Skin epidermis (tissue), 12 donors: ENCODE measurements around the gene LHFPL2.
A peak's percentile ranks its signal among the peaks of the same experiment; 100 is the strongest.
"Not testable (repeated sequence)": the region's sequence is repeated elsewhere in the genome, so short reads cannot be mapped to it uniquely, and the experiment has no call there.

ENCODE experiments used
- H3K27ac ChIP-seq, 21 experiments: fragments of 200-600 bp; sonication (generic) in 11 of 21; one replicate each; pipeline ENCODE4 v1.5.0; 2020; ENCODE audit warnings: mild to moderate bottlenecking in 3 of 21, inconsistent platforms in 2 of 21, moderate library complexity in 2 of 21
- H3K4me3 ChIP-seq, 7 experiments: fragments of 200-600 bp; sonication (generic) in 2 of 7; one replicate each; pipeline ENCODE4 v1.5.0; 2020; ENCODE audit warnings: inconsistent platforms in 2 of 7, mild to moderate bottlenecking in 2 of 7, moderate library complexity in 1 of 7

LHFPL2 gene

DNA sequence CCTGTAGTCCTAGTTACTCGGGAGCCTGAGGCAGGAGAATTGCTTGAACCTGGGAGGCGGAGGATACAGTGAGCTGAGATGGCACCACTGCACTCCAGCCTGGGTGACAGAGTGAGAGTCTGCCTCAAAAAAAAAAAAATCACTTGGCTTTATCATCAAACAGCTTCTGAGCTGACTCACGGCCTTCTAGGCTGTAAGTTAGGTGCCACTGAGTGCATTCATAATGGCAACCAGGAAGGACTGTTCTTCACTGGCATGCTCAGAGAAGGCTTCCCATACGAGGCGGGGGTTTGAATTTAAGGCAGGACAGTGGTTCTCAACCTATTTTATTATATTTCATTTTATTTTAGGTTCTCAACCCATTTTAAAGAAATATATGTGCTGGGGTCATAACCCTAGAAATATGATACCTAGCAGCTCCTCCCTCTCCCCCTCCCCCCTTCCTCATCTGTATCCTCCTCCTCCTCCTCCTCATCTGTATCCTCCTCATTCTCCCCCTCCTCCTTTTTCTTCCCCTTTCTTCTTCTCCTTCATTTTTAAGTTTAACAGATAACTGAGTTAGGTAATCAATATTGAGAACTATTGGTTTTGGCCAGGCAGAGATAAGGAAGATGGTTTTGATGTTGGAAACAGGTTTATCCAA is 19.0 kb upstream of the LHFPL2 start:
- H3K27ac ChIP-seq, result no peak overlapping the region
- no peak overlapping the region for H3K4me3 ChIP-seq

DNA sequence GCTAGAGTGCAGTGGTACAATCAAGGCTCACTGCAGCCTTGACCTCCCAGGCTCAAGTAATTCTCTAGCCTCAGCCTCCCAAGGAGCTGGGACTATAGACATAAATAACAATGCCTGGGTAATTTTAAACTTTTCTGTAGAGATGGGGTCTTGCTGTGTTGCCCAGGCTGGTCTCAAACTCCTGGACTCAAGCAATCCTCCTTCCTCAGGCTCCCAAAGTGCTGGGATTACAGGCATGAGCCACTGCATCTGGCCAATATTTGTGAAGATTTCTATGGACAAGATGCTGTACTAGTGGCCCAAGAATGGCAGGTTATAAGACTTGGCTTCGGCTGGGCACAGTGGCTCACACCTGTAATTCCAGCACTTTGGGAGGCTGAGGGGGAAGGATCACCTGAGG is 18.4 kb upstream of the LHFPL2 start:
- not testable (repeated sequence) for H3K4me3 ChIP-seq, H3K27ac ChIP-seq

DNA sequence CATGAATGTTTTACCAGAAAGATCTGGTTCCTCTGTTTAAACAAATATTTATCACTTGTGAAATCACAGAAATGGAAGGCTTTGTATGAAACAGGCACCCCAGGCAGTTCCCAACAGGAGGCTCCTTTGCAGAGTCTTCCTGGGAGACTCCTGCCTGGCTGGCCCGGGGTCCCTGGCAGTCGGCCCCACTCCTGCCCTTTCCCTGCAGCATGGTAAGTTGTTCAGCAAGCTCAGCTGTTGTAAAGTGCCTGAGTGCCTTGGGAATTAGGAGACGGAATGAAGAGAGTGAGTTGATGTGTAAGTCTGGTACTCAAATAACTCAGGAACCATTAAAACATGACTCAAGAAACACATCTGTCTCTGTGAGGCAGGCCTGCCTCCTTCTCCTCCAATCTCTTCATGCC is 17.5 kb upstream of the LHFPL2 start:
- Histone ChIP-seq H3K4me3 (no peak overlapping the region), H3K27ac (no peak overlapping the region)

DNA sequence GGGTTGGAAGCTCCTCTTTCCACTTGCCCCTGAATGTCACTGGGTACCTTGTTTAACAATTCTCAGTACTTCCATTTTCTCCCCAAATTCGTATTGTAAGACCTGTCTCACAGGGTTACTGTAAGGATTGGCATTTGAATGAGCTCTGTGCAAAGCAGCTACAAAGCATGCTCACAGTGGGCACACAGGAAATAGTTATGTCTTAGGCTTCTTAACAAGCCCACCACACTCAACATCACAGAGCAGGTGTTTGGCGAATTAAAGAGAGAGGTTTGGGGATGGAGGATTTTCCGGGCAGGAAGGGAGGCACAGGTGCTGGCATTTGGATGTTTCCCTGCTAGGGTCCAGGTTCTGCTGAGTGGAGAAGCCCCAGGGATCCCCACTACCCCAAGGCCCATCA is 17.0 kb upstream of the LHFPL2 start:
- Histone ChIP-seq H3K27ac (no peak overlapping the region), H3K4me3 (no peak overlapping the region)

DNA sequence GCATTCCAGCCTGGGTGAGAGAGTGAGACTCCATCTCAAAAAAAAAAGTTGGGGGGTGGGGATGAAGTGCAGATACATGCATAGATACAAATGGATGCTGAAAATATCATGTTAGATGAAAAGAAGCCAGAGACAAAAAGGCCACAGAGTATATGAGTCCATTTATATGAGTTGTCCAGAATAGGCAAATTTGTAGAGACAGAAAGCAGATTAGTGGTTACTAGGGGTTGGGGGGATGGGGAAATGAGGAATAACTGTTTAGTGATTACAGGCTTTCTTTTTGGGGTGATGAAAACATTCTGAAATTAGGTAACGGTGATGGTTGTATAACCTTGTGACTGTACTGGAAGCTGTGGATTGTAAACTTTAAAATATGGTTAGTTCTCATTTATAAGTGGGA is 13.8 kb upstream of the LHFPL2 start:
- H3K4me3 ChIP-seq, result no peak overlapping the region
- no peak overlapping the region for H3K27ac ChIP-seq

DNA sequence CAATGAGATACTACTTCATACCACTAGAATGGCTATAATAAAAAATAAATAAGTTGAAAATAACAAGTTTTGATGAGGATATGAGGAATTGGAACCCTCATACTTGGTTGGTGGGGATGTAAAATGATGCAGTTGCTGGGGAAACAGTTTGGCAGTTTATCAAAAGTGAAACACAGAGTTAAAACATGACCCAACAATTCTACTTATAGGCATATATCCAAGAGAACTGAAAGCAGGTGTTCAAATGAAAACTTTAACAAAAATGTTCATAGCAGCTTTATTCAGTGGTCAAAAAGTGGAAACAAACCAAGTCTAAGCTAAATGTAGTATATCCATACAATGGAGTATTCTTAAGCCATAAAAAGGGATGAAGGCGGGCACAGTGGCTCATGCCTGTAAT is 13.1 kb upstream of the LHFPL2 start:
- H3K4me3 ChIP-seq, result no peak overlapping the region
- H3K27ac ChIP-seq, result no peak overlapping the region

DNA sequence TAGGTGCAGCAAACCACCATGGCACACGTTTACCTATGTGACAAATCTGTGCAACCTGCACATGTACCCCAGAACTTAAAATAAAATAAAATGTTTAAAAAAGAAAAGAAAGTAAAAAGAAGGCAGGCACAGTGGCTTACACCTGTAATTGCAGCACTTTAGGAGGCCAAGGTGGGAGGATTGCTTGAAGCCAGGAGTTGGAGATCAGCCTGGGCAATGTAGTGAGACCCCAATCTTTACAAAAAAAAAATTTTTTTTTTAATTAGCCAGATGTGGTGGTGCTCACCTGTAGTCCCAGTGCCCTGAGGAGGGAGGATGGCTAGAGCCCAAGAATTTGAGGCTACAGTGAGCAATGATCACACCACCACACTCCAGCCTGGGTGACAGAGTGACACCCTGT is 12.5 kb upstream of the LHFPL2 start:
- no peak overlapping the region for H3K27ac ChIP-seq

DNA sequence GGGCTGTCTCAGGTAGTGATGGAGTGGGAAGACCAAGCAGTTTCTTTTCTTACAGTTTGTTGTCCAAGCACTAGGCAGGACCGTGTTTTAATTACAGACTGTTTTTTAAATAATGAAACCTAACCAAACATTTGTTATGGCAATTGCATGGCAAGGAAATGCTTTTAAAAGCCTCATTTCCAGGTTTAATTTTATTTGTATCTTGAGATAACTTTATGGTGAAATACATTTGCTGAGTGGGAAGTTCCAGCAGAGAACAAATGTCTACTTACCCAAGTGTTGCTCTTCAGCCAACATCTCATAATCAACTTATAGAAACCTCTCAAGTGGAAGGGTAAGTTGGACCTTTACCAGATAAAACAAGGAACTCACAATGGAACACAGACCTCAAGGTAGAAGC is 11.8 kb upstream of the LHFPL2 start:
- no peak overlapping the region for H3K4me3 ChIP-seq
- no peak overlapping the region for H3K27ac ChIP-seq

More for the DNA sequence above, 12.5 kb upstream of the LHFPL2 start:
- H3K4me3 ChIP-seq, result no peak overlapping the region

DNA sequence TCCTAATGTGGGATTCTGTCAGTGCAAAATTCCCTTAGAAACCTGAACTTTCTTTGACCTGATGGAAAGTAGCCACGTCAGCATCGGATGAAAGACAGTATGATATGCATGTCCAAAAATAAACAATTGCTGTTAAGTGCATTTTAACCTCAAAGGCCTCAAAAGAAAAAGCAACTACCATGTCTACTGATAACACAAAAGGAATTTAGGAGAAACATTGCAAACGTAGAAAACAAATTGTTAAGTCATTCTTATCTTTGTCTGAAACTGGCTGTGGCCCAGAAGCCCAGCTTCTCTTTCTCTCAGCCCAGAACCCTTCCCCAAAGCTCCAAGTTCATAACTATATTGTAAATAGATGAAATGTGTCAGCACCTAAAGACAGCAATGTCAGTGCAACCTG is 11.1 kb upstream of the LHFPL2 start:
- Histone ChIP-seq H3K27ac (no peak overlapping the region), H3K4me3 (no peak overlapping the region)

DNA sequence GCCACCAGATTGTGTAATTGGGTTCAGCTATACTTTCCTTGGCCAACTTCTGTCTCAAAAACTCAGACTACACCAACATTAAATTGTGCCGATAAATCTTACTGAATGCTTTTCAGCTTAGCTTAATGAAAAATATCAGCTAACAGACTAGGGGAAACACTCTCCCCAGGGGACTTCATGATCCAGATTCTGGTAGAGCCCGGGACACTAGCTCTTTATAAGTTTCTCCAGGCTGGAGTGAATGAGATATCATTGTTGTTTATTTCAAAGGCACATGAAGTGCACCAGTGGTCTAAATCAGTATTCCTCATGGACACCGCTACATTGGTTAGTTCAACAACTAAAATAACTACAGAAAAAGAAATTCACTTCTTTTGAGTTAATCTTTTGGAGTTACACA is 10.5 kb upstream of the LHFPL2 start:
- Histone ChIP-seq H3K27ac (no peak overlapping the region), H3K4me3 (no peak overlapping the region)

DNA sequence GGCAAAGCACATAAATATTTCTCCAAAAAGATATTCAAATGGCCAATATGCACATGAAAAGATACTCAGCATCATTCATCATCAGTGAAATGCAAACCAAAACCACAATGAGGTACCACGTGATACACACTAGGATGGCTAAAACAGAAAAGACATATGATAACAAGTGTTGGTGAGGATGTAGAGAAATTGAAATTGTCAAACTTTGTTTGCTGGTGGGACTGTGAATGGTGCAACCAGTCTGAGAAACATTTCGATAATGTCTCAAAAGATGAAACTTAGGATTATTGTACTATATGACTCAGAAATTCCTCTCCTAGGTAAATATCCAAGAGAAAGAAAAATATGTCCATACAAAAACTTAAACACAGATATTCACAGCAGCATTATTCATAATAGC is 8.6 kb upstream of the LHFPL2 start:
- H3K4me3 ChIP-seq, result no peak overlapping the region
- no peak overlapping the region for H3K27ac ChIP-seq

DNA sequence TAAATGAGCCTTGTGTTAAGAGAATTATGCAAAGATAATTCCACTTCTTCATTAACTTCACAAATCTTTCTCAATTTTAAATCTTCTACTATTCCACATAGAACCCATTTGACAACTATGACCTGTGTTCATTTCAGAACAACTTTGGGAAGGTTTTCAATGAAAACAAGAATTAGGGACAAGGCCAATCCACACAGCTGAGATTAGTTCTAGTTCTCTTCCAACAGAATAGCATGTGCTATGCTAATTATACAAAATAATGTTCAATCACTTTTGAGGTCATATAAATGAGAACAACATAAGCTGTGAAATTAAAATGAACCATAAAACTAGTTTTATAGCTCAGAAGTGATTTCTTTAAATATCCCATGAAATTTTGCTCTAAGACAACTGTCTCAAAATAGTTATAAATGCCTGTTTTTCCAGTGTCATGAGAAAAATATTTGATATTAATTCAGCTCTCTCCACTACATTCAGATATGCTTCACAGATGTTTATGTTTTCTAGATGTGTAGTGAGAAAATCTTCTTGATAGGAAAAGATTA is 7.2 kb upstream of the LHFPL2 start:
- Histone ChIP-seq H3K27ac (no peak overlapping the region), H3K4me3 (no peak overlapping the region)

DNA sequence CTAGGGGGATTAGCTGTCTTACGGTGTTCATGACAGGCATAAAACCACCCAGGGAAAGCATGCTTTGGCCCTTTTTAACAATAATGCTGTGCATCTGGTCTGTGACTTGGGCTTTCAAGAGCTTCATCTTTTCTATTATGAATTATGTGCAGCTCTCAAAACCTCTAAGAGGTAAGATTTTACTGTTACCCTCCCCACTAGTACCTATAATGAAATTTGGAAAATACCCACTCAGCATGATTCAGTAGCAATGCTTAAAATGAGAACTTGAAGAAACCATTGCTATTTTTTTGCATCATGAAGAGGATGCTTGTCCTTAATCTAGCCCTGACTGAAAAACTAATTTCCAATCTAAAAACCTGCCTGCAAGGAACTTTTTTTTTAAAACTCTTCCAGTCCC is 5.8 kb upstream of the LHFPL2 start:
- Histone ChIP-seq H3K4me3 (no peak overlapping the region), H3K27ac (no peak overlapping the region)

DNA sequence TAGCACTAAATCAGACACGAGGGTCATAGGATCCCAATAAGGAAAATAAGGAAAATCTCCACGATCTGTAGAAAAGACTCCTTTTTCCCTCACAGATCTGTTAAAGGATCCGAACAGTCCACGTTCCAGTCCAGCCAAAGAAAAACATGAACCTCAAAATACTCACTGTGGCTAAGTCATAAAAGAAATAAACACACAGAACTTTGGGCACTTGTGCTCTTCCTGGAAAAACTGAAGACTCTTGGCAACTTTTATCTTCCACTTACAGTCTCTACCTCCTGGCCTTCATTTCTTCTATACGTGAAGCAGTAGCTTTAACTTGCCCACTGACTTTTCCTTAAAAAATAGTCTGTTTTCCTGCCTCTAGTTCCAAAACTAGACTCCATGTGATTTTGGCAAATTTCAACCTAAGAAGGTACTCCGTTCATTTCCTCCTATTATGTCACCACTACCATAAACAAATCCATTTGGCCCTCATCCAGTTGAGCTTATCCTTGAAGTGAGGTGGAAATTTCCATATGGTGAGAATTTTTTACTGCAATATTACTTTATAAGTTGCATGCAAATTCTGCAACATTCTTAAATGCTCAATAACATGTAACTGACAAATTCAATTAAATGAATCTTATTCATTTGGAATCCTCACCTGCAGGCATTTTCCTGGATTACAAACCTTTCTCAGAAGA is 5.3 kb upstream of the LHFPL2 start:
- Histone ChIP-seq H3K27ac (no peak overlapping the region), H3K4me3 (no peak overlapping the region)

DNA sequence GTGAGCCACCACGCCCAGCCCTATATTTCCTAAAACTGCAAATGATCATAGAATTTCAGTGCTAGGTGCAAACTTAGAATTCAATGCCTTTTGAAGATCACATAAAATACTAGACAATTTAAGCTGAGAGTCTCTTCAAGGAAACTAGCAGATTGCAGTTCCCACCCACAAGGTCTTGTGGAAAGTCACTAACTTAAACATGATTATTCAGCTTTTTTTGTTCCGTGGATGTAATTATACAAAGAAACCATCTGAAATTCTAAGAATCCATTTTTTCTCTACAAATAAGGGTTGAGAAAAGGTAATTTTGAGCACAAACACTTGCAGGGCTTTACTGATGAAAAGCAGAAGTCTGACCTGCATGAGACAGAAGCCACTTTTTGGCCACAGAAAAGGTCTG is 4.5 kb upstream of the LHFPL2 start:
- Histone ChIP-seq H3K4me3 (no peak overlapping the region), H3K27ac (no peak overlapping the region)

DNA sequence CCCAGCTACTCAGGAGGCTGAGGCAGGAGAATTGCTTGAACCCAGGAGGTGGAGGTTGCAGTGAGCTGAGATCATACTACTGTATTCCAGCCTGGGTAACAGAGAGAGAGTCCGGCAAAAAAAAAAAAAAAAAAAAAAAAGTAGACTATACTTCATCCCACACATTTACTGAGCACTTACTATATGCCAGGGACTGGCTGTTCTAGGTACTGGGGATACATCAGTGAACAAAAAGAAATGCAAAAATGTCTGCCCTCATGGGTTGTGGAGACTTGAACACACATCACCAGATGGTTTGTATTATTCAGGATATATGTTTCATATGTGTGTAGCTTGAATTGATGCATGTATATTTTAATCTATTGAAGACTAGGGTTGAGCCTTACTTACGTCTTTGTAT is 2.9 kb upstream of the LHFPL2 start:
- no peak overlapping the region for H3K27ac ChIP-seq
- H3K4me3 ChIP-seq, result no peak overlapping the region

DNA sequence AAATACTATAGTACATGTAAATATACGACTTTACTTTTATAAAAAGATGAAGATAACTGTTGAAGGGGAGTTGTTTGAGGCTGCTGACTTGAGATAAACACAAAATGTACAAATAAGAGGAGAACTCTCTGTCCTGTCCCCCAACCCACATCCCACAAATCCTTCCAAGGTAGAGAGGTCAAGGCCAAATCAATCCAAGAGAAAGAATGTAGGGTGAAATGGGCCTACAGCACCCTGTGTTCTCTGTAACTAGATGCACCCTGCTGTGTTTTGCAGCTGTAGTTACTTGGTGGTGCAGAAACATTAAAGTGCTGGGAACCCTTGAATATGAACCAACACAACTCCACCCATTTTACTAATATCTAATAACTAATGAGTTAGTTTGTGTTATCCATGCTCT is 2.0 kb upstream of the LHFPL2 start:
- no peak overlapping the region for H3K27ac ChIP-seq
- H3K4me3 ChIP-seq, result no peak overlapping the region

DNA sequence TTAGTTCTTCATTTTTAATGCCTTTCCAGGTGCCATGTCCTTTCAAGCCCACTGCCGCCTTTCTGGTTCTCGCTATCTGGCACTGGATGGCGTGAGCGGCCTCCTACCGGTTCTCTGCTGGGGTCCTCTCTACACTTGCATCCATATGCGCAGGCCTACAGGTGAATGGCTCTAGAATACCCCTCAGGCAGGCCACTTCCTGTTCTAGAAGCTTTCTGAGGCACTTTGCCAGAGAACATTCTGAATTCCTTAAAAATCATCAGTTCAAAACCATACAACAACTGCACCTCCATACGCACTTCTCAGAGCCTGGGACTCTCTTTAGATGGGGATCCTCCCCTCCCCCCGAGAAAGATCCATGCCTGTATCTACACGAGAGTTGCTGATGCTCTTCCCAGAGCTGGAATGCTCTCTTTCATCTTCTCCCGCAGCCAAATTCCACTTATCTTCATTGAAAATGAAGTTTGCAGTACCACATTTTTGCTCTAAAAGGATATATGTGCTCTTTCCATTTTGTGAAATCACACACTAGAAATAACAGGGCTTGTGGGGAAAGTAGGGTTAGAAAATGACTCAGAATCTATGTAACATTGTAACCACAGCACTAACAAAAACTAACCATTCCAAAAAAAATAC is 1.4 kb upstream of the LHFPL2 start:
- Histone ChIP-seq H3K4me3 (no peak overlapping the region), H3K27ac (peak overlapping the region in 2 of 21 experiments; percentile 93 to 96)

DNA sequence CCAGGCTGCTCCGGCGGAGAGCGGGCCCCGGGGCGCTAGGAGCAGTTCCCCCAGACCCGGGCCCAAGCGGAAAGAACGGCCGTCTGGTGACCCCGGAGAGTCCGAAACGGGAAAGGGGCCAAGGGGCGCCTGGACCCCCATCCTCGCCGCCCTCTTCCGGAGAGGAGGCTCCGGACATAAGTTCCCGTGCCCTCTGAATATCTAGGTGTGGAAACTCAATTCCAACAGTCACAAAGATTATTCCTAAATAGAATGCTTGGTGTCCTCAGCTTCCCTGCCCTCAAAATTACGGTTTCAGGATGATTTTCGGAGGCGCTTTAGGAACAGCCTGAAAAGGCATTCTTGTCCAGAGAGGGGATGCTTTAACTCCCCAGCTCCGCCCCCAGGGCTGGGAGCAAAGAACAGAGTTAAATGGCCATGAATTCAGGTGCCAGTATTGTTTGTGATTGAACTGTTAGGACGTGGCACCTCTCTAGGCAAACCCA is 681 bp upstream of the LHFPL2 start:
- Histone ChIP-seq H3K27ac (peak overlapping the region; percentile 7 to 96 (median 86)), H3K4me3 (peak overlapping the region; percentile 49 to 84 (median 70))

DNA sequence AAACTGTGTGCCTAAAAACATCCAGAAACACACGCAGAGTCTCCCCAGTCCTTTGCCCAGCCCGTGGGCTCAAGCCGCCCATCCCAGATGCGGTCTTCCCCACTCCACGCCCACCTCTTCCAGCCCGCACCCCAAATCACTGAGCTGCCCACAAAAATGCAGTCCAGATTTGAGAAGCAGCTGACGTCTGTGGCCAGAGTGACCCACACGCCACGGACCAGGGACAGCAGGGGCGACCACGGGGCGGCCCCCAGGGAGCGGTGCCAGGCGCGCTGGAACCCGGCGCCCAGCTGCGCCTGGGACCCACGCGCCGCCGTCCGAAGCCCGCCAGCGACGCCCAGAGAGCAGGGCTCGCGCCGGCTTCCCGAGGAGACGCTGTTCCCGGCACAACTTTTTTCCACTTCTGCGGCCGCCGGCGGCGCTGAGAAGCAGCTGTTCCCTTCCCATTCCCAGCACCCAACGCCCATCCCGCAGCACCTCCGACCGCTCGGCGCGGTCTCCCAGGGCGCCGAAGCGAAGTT is 674 bp downstream of the LHFPL2 start:
- Histone ChIP-seq H3K27ac (peak overlapping the region; percentile 72 to 96 (median 86)), H3K4me3 (peak overlapping the region; percentile 49 to 84 (median 70))

DNA sequence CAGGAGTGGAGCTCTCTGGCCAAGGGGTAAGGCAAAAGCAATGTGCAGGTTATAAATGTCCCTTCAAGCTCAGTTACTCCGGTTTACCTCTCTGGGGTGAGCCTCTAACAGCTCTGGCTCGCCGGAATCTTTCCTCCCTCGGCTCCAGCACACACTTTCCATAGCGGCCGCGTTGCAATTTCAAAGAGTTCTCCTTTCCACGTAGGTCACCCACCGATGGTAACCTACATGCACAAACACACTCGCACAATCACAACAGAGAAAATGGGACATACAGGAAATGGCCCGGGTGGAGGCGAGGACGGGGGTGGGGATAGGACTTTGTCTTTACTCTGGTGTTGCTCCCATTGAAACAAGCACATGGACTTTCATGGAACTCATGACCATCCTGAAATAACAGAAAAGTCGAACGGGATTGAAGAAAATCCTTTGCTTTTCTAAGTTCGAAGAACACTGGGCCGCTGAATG is 1.2 kb downstream of the LHFPL2 start:
- peak overlapping the region in 20 of 21 experiments; percentile 73 to 96 (median 86) for H3K27ac ChIP-seq
- peak overlapping the region; percentile 49 to 84 (median 70) for H3K4me3 ChIP-seq
